Stimulated activated CD4-positive, alpha-beta T cell treated with anti-CD3 and anti-CD28 coated beads, Interleukin-12 subunit alpha, Interleukin-12 subunit beta, amount 100 ng/mL, for 4 hours (primary cell): ENCODE data around the gene TBX3.

ENCODE experiments used
- DNase-seq: peaks from one replicate; pipeline ENCODE4 v3.0.0-alpha.2; 2020

The TBX3 gene

DNA sequence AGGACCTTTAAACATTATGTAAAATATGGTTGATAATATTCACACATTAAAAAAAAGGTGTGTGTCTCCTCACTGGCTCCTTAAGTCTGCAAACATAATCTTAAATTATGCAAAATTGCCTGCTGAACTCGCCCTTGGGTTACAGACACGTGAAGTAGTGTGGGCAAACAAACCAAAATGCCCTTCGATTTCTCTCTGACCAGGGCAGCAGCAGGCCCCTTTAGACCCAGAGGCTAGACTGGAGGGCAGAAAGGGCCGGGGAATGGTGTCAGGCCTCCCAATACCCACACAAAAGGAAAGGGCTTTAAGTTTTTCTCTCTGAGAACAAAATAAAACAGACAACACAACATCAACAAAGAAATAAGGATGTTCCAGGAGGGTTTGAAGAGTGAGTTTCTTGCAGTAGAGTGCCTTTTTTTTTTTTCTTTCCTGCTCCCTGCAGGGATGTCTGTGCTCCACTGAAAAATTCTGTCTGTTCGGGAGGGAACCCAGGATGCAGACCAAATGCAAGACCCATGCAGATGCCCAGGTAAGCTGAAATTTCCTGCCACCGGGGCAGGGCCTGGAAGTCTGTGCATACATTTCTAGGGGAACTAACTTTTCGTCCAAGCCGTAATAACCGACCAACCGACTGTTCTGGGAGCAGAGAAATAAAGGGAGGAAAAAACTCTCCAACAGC is 1.7 kb downstream of the TBX3 start:
- no peak for DNase-seq

DNA sequence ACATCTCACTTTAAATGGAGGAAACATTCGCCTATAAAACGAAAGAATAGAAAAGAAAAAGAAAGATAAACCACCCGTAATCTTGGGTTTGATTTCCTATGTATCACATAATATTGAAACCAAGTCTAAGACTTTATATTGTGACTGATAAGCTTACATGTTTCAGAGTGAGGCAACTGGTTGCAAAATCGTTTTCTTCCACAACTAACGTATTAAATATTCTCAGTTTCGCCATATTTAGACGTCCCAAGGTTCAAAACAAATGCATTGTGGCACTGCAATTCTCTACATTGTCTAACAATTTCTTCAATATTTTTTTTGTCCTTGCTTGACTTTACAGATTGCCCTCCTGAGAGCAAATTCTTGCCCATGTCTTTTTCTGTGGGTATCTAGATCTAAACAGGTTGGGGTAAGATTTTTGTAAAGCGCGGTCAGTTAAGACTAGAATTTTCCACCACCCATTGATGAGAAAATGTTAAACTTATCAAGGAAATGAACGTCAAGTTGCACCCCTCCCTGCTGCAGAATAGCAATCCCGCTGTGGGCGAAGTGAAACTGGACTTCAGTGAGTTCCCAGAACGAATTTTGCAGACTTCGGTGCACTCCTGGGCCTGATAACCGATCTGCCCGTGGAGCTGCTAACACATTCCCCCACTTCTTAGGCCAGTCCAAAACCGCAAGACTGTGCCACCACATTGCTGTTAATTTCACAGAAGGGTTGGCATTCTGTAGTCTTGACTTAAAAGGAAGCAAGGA is 2.7 kb downstream of the TBX3 start:
- DNase-seq, result no peak

GRCh38 chr12:114680604-114681069 is 3.3 kb downstream of the TBX3 start:
- no peak for DNase-seq

GRCh38 chr12:114679942-114680341 is 4.0 kb downstream of the TBX3 start:
- no peak for DNase-seq

DNA sequence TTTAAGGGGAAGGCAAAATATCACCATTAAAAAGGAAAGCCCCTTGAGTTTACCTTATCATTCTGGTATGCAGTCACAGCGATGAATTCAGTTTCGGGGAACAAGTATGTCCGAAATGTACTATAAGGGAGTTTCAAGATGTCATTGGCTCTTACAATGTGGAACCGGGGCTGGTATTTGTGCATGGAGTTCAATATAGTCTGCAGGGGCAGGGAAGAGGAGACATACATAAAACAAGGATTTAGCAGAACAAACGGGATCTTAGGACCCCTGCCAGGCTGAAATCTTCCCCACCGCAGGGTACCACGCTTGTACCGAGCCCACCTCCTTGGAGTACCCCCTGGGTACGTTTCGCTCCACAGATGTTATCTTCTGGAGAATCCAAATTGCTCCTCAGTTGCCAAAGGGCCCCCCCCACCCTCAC is 4.5 kb downstream of the TBX3 start:
- no peak for DNase-seq

DNA sequence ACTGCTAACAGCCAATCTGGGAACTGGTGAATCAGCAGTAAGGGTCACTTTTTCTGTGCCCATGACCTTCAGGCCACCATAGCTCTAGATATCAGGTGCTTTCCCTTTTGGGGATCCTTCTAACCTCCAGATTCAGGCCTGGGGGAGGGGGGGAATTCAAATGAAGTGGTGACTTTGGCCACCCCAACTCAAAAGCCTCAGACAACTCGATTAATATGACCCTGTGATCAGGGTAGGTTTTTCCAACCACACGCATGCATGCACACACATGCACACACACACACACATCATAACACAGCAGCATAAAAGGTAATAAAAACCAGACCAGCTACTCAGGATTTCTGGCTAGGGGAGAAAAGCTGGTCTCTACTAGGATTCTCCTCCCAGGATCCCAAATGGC is 5.3 kb downstream of the TBX3 start:
- no peak for DNase-seq

- no peak for DNase-seq
Measured at GRCh38 chr12:114678028-114678427, 5.9 kb downstream of the TBX3 start.

DNA sequence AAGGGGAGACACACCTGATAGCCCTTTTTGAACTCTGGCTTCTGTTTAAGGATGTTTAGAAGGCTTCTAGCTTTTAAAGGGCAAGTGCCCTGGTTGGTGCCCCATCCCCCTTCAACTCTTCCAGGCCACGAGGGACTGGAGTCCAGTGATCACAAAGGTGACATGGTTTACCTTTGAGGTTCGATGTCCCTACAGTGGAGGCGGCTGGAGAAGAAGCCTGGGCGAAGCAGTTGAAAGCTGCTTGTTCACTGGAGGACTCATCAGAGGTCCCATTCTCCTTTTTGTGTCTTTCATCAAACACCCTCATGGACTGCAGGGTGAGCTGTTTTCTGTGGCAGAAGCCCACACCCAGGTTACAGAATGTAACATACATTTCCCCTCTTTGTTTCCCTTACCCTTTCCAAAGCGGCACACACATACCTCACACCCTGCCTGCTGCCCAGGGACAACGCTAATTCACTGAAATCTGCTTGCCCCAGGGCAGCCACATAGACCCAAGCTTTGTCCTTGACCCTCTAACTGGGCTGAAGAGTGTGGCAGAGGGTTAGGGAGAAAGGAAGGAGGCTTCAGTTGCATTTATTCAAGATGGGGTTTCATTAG is 7.7 kb downstream of the TBX3 start:
- DNase-seq, result no peak

DNA sequence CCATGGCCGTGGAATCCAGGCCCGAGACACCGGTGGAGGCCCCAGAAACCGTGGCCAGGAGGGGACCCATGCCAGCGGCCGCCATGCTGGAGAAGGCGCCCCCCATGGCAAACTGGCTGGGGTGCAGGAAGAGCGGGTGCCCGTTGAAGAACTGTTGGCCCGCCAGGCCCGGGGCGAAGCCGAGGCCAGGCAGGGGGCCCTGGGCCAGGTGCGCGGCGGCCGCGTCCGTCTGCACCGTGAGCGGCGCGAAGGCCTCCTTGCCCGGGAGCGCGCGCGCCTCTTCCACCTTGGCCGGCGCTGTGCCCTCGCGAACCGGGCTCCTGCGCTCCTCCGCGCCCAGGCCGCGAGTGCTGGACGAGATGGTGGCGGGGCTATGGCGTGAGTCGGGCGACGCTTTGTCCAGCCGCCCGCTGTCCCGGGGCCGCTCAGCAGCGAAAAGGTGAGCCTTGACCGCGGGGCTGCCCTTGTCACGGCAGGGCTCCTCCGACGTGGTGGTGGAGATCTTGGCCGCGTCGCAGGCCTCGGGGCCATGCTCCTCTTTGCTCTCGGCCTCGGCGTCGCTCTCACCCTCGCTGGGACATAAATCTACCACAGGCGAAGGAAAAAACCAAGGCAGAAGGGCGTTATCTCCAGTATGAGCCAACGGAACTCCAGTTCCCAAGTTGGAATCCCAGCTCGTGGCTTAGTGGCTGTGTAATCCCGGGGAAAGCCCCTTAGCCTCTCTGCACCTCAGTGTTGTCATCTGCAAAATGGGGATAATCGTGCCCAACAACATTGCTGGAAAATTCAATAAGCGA is 9.5 kb downstream of the TBX3 start:
- DNase-seq, result no peak

DNA sequence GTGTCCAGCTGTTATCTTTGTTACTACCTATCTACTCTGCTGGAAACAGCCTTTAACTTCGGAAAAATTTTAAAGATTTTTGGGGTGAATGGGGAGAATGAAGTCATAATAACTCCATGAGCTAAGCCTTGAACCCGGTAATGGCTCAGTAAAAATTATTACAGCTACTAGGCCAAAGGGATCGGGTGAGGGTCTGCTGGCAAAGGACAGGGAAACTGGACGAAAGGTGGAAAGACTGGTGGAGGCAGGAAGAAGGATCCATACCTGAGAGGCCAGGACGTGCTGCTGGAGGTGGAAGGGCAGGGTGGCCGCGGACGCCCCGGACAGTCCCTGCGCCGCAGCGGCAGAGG is 10.1 kb downstream of the TBX3 start:
- no peak for DNase-seq

DNA sequence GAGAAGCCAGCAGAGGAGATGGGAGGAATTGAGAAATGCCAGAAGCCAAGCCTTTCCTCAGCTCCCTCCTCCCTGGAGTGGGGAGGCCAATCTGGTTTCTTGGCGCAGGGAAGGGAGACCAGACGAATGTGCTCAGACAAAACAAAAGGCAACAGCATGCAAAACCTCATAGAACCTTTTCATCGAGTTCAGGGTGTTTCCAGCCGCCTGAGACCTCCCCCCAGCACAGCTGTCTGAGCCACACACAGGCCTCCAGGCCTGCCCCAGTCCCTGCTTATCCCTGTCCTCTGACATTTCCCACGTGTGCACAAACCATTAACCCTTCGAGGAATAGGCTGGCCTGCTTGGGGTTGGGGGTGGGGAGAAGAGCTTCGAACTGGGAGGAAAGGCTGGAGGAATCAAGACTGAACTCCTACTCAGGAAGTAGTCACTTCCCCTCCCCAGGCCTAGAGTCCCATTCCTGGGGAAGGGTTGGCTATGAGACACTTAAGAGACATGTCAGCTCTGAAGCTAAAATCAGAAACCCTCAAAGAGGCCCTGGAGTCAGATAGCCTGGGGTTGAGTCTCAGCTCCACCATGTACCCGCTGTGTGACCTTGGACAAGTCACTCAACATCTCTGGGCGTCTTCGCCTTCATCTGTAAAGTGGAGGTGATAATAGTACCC is 10.7 kb downstream of the TBX3 start:
- no peak for DNase-seq

- DNase-seq, result no peak
Measured at GRCh38 chr12:114672817-114673168, 11.2 kb downstream of the TBX3 start.

DNA sequence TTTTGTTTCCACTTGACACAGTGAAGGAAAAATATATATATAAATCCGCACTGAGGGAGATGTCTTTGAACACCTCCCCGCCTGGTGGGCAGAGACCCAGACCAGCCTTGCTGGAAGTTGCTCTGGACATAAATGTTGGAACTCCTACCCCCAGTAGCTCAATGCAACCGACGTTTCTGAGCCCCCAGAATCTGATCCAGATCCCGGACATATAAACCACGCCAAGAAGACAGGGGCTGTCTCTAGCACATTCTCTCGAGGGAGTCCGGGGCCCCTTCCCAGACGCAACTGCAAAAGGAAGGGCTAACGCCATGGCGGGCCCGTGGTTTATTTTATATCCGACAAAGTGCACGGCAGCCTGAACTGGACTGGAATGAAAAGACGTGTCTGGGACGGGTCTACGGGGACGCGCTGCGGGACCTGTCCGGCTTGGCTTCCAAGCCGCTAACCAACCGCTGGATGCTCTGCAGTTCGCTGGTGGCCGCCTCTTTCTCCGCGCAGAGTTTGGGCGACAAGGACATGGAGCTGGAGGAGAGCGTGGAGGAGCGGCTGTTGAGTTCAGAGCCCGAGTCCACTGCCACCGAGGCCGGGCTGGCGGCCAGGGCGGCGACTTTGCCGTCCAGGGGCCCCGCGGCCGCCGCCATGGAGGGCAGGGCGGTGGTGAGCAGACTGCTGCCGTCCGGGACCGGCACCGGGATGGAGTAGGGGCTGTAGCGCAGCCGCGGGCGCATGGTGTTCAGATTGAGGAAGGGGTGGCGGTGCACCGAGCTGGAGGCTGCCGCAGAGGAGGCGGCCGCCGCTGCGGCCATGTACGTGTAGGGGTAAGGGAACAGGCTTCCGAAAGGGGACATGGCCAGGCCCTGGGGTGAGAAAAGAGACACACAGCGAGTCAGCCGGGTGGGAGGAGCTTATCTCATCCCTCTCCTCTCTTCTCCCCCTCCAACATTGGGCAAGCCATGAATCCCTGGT is 12.2 kb downstream of the TBX3 start:
- DNase-seq, result no peak

DNA sequence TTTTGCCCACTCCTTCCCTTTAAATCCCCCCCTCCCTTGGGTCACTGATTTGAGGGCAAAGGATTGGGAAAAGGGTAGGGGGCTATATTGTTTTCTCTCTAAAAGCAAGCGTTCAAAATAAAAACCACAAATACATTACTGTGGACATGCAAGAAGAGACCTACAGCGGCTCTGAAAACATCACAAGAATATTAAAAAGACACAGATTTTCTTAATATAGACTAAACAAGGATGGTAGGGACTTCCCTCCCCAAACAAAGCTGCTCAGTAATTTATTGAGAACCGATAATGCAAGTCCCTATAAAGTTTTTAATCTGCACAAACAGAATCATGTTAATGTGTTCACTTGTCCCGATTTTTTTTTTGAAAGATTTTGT is 12.9 kb downstream of the TBX3 start:
- no peak for DNase-seq

GRCh38 chr12:114670291-114670980 is 13.5 kb downstream of the TBX3 start:
- no peak for DNase-seq

- DNase-seq, result no peak
Measured at GRCh38 chr12:114669401-114670290, 14.3 kb downstream of the TBX3 start.

DNA sequence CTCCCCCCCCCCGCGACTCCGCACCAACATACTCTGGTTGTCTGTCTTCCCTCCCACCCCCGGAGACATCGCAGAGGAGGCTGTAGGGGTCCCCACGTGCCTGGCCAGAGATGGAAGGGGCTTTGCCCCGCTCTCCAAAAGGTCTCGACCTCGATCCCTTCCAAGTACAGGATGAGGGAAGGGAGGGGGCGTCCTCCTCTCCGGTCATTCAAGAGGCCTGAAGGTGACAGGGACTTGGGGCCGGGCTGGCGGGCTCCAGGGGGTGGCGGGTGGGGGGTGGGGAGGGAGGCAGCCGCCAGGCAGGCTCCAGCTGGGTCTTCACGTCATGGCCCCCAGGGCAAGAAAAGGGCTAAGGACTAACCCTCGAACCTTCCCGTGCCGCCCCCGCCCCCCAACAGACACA is 15.1 kb downstream of the TBX3 start:
- no peak for DNase-seq

DNA sequence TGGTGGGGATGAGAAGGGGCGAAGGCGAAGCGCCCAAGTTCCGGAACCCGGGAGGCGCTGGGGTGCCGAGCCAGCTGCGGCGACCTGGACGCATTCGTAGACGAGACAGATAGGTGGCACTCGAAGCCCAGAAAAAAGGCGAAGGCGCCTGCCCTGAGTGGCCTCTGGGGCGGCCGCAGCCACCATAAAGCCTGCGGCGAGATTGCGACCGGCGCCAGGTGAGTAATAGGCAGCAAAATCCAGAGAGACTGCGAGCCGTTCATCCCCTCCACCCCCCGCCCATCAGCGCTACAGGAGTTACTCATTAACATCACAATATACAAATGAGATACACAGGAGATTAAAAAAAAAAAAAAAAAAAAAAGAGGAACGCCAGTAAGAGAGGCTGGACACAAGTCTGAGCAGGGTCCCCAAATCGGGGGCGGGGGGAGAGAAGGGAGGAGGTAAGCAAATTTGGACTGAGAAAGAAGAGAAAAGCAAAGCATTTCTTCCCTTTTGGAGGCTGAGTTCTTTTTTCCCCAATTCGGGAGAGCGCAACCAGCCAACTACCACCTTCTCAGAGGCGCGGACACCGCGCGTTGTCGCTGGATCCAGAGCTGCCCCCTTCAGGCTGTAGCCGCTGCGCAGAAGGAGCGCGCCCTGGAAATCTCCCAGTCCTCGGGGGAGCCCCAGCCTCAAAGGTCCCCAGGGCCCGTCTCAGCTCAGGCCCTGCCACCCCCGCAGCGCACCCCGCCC is 15.7 kb downstream of the TBX3 start:
- no peak for DNase-seq

GRCh38 chr12:114667669-114668150 is 16.3 kb downstream of the TBX3 start:
- no peak for DNase-seq
